A673 (cell line): ENCODE data around the gene CXCL9. TPM values are rescaled to one million over a fixed set of nuclear protein-coding genes. Genes with fewer than 3 reads are reported as not detected.

Experiments used
- Bru-seq: library from RNA; stranded (reverse); fragments of 400-500 nt; gene quantifications from one replicate; lab custom pipeline; 2021; lab: Mats Ljungman, UMichigan
- BruChase-seq, 2 experiments: library from RNA; stranded (reverse); fragments of 400-500 nt; gene quantifications; one replicate each; lab custom pipeline; 2021; lab: Mats Ljungman, UMichigan
- BruUV-seq: library from RNA; stranded (reverse); fragments of 400-500 nt; replicated peaks from 2 replicates; lab custom pipeline; 2021; lab: Mats Ljungman, UMichigan
- CTCF ChIA-PET: fragments of 300-600 bp; sonication (Branson Sonifier 250); formaldehyde crosslinking; loops from one replicate; lab custom pipeline; 2022; ENCODE audit warnings: antibody characterized with exemption; lab: Charles Lee
- POLR2A ChIA-PET: fragments of 300-600 bp; sonication (Branson Sonifier 250); formaldehyde crosslinking; loops from one replicate; lab custom pipeline; 2022; ENCODE audit warnings: antibody characterized with exemption; ENCODE audit not compliant: low non-redundant PET; lab: Charles Lee
- DNase-seq: peaks from one replicate; pipeline ENCODE4 v3.0.0-alpha.2; 2015; ENCODE audit warnings: low spot score
- H3K27ac ChIP-seq: fragments of 200-600 bp; sonication (generic); 2 replicates; pipeline ENCODE4 v1.5.1; 2016; ENCODE audit warnings: mixed run types, low read depth, mild to moderate bottlenecking, mixed read lengths, antibody characterized with exemption, low read length; ENCODE audit not compliant: poor library complexity, severe bottlenecking
- H3K27me3 ChIP-seq: fragments of 200-600 bp; sonication (generic); replicated peaks from 2 replicates; pipeline ENCODE4 v1.6.1; 2017; ENCODE audit warnings: mixed run types, low read depth, mild to moderate bottlenecking, mixed read lengths, antibody characterized with exemption, low read length; ENCODE audit not compliant: insufficient read depth, poor library complexity
- H3K36me3 ChIP-seq: fragments of 200-600 bp; sonication (generic); 2 replicates; pipeline ENCODE4 v1.6.1; 2016; ENCODE audit warnings: mixed run types, mild to moderate bottlenecking, mixed read lengths, antibody characterized with exemption, low read length; ENCODE audit not compliant: insufficient read depth, poor library complexity, severe bottlenecking
- H3K4me1 ChIP-seq: fragments of 200-600 bp; sonication (generic); 2 replicates; pipeline ENCODE4 v1.6.1; 2017; ENCODE audit warnings: mixed run types, mild to moderate bottlenecking, mixed read lengths, antibody characterized with exemption, low read length; ENCODE audit not compliant: insufficient read depth, poor library complexity, severe bottlenecking
- H3K4me3 ChIP-seq: fragments of 200-600 bp; sonication (generic); 2 replicates; pipeline ENCODE4 v1.5.1; 2016; ENCODE audit warnings: low read depth, mixed run types, mild to moderate bottlenecking, mixed read lengths, low read length; ENCODE audit not compliant: poor library complexity, severe bottlenecking
- H3K9me3 ChIP-seq: fragments of 200-600 bp; sonication (generic); 2 replicates; pipeline ENCODE4 v1.6.1; 2016; ENCODE audit warnings: mixed run types, low read depth, mild to moderate bottlenecking, mixed read lengths, antibody characterized with exemption, low read length; ENCODE audit not compliant: poor library complexity, severe bottlenecking
- CTCF ChIP-seq: fragments of 300-800, 200-600 bp; sonication (generic); conservative IDR thresholded peaks from 2 replicates; pipeline ENCODE4 v1.5.1; 2017; ENCODE audit warnings: low read depth, mild to moderate bottlenecking, antibody characterized with exemption, low read length, moderate library complexity, mixed read lengths
- EZH2 ChIP-seq: fragments of 200-600 bp; sonication (generic); IDR thresholded peaks from 2 replicates; pipeline ENCODE4 v1.6.1; 2017; ENCODE audit warnings: borderline replicate concordance, low read depth, mild to moderate bottlenecking, mixed read lengths, antibody characterized with exemption, low read length; ENCODE audit not compliant: poor library complexity, severe bottlenecking
- intact Hi-C: fragments of 100-400 bp; cut with micrococcal nuclease; formaldehyde crosslinking; loops from one replicate; pipeline ENCODE4 v1.10.0; 2022; ENCODE audit not compliant: unreplicated experiment
- long read RNA-seq: library from polyadenylated mRNA; stranded (forward); transcript quantifications from one replicate; pipeline ENCODE4 v2.0.0, GENCODE V29; 2022
- total RNA-seq: library from RNA; stranded (reverse); gene quantifications from 2 replicates; pipeline ENCODE4 v1.2.3, GENCODE V29; 2021

Gene CXCL9
- not detected in 2 replicates for total RNA-seq
- Bru-seq, nascent RNA = not detected
- BruChase-seq, experiment 1, labeled RNA remaining after a 2-hour chase = not detected
- not detected for BruChase-seq, experiment 2, labeled RNA remaining after a 6-hour chase
- long read RNA-seq = 0 reads

- no peaks in the 10 kb centered on the region for H3K36me3 ChIP-seq
- intact Hi-C loops = no loop called here
- no peaks in the 10 kb centered on the region for H3K27me3 ChIP-seq
- H3K4me1 ChIP-seq = peaks cover 10% of the 10 kb centered on the region
- BruUV-seq = no TSS peak
- H3K9me3 ChIP-seq = no peaks in the 10 kb centered on the region
- H3K27ac ChIP-seq = no peak within 1 kb of the TSS
- no peak within 1 kb of the TSS for H3K4me3 ChIP-seq
- no peak for DNase-seq
- ChIA-PET CTCF (no interaction called here), POLR2A (no interaction called here)
- TF ChIP-seq CTCF = no peak
Observed at GRCh38 chr4:76007089-76007862, at the start of gene CXCL9. CXCL9 (minus strand) TSS chr4:76007509; CDS start chr4:76007449, 60 bp downstream.

GRCh38 chr4:76055421-76055820, 48.1 kb upstream of the CXCL9 start:
- H3K4me3 ChIP-seq = no peak overlapping the region
- H3K36me3 ChIP-seq = no peaks in the 10 kb centered on the region
- H3K4me1 ChIP-seq = no peaks in the 10 kb centered on the region
- no peak for DNase-seq
- H3K27me3 ChIP-seq = no peaks in the 10 kb centered on the region
- BruUV-seq = no TSS peak
- ChIA-PET CTCF (no interaction called here), POLR2A (no interaction called here)
- H3K9me3 ChIP-seq = no peaks in the 10 kb centered on the region
- TF ChIP-seq EZH2 = no peak
- no peak for TF ChIP-seq CTCF
- intact Hi-C loops = no loop called here
- no peak overlapping the region for H3K27ac ChIP-seq

GRCh38 chr4:76055016-76055415, 47.7 kb upstream of the CXCL9 start:
- Histone ChIP-seq H3K27me3 (no peaks in the 10 kb centered on the region), H3K4me1 (no peaks in the 10 kb centered on the region), H3K4me3 (no peak overlapping the region), H3K9me3 (no peaks in the 10 kb centered on the region), H3K36me3 (no peaks in the 10 kb centered on the region), H3K27ac (no peak overlapping the region)
- DNase-seq = no peak
- ChIA-PET POLR2A (no interaction called here), CTCF (no interaction called here)
- no peak for TF ChIP-seq EZH2
- no peak for TF ChIP-seq CTCF
- intact Hi-C loops = no loop called here
- BruUV-seq = no TSS peak
